Chondrocyte (in vitro differentiated cells): ENCODE data around the gene EHBP1. TPM values are rescaled to one million over a fixed set of nuclear protein-coding genes. Genes with fewer than 3 reads are reported as not detected.
A peak's percentile ranks its signal among the peaks of the same experiment; 100 is the strongest.

Experiments
- DNase-seq: peaks from one replicate; pipeline ENCODE4 v3.0.0; 2021; ENCODE audit warnings: mixed read lengths, low spot score
- H3K27ac Mint-ChIP-seq: one replicate; pipeline ENCODE4 v1.8.0; 2021; ENCODE audit warnings: mild to moderate bottlenecking, moderate library complexity, mixed read lengths; ENCODE audit not compliant: unreplicated experiment
- H3K27me3 Mint-ChIP-seq: 2 replicates; pipeline ENCODE4 v1.8.0; 2021; ENCODE audit warnings: low read depth, mixed read lengths
- H3K36me3 Mint-ChIP-seq: 2 replicates; pipeline ENCODE4 v1.8.0; 2021; ENCODE audit warnings: low read depth, mixed read lengths
- H3K4me1 Mint-ChIP-seq: 2 replicates; pipeline ENCODE4 v1.8.0; 2021; ENCODE audit warnings: low read depth, mild to moderate bottlenecking, mixed read lengths
- H3K4me3 Mint-ChIP-seq: one replicate; pipeline ENCODE4 v1.8.0; 2021; ENCODE audit warnings: mild to moderate bottlenecking, moderate library complexity, mixed read lengths; ENCODE audit not compliant: unreplicated experiment
- H3K9me3 Mint-ChIP-seq: 2 replicates; pipeline ENCODE4 v1.8.0; 2021; ENCODE audit warnings: low read depth, mixed read lengths
- CTCF ChIP-seq: fragments of 200-600 bp; sonication (generic); IDR thresholded peaks from 2 replicates; pipeline ENCODE4 v1.5.0; 2021; ENCODE audit warnings: antibody characterized with exemption, mild to moderate bottlenecking, moderate library complexity
- total RNA-seq: library from RNA; stranded (reverse); gene quantifications from 3 replicates; pipeline ENCODE4 v1.2.1, GENCODE V29; 2021

The EHBP1 gene
- total RNA-seq, 1 donor from 2014 or later, result 48.6 TPM

- peaks cover 73% of the 10 kb centered on the region for H3K27me3 Mint-ChIP-seq
- TF ChIP-seq CTCF, result no peak
- H3K9me3 Mint-ChIP-seq, result no peaks in the 10 kb centered on the region
- peaks cover 33% of the 10 kb centered on the region for H3K4me1 Mint-ChIP-seq
- no peak for DNase-seq
- H3K27ac Mint-ChIP-seq, result no peak overlapping the region
- peak overlapping the region; percentile 25 for H3K4me3 Mint-ChIP-seq
- H3K36me3 Mint-ChIP-seq, result peaks cover 18% of the 10 kb centered on the region
Measured at GRCh38 chr2:63048367-63049171, 343.1 kb downstream of the EHBP1 start.

- Mint-ChIP-seq H3K27ac (no peak overlapping the region), H3K27me3 (peaks cover 80% of the 10 kb centered on the region)
- TF ChIP-seq CTCF, result no peak
Measured at GRCh38 chr2:63049211-63049969, 343.9 kb downstream of the EHBP1 start.

GRCh38 chr2:63049970-63050333, 344.4 kb downstream of the EHBP1 start:
- H3K36me3 Mint-ChIP-seq, result peaks cover 19% of the 10 kb centered on the region
- H3K4me1 Mint-ChIP-seq, result peaks cover 42% of the 10 kb centered on the region
- TF ChIP-seq CTCF, result no peak
- H3K27me3 Mint-ChIP-seq, result peaks cover 82% of the 10 kb centered on the region
- no peaks in the 10 kb centered on the region for H3K9me3 Mint-ChIP-seq
- H3K27ac Mint-ChIP-seq, result peak overlapping the region; percentile 45
- no peak for DNase-seq
- H3K4me3 Mint-ChIP-seq, result peak overlapping the region; percentile 68

More at GRCh38 chr2:63049211-63049969, 343.9 kb downstream of the EHBP1 start:
- H3K4me1 Mint-ChIP-seq, result peaks cover 37% of the 10 kb centered on the region
- H3K36me3 Mint-ChIP-seq, result peaks cover 18% of the 10 kb centered on the region
- H3K9me3 Mint-ChIP-seq, result no peaks in the 10 kb centered on the region
- DNase-seq, result no peak
- peak overlapping the region; percentile 68 for H3K4me3 Mint-ChIP-seq

- peaks cover 14% of the 10 kb centered on the region for H3K36me3 Mint-ChIP-seq
- H3K9me3 Mint-ChIP-seq, result no peaks in the 10 kb centered on the region
- no peak for DNase-seq
- H3K4me1 Mint-ChIP-seq, result peaks cover 47% of the 10 kb centered on the region
- no peak for TF ChIP-seq CTCF
- peak within 1 kb of the TSS; percentile 74 for H3K4me3 Mint-ChIP-seq
- H3K27ac Mint-ChIP-seq, result peak within 1 kb of the TSS; percentile 45
- H3K27me3 Mint-ChIP-seq, result peaks cover 82% of the 10 kb centered on the region
Measured at GRCh38 chr2:63050334-63051041, 345.0 kb downstream of the EHBP1 start, which contains the start of gene OTX1. OTX1 (plus strand) TSS chr2:63050830; CDS start chr2:63052991, 2,161 bp downstream.
